ENCODE data around the gene TFF1.
"Not testable (repeated sequence)": the region's sequence is repeated elsewhere in the genome, so short reads cannot be mapped to it uniquely, and the experiment has no call there.

TFF1 gene

GRCh38 chr21:42366292-42367010 is at the start of gene TFF1:
Gene TFF1, minus strand, starts transcription at chr21:42366535. Its CDS starts 40 bp downstream, at chr21:42366495.
- no peak for DNase-seq

GRCh38 chr21:42414928-42415769 is 48.8 kb upstream of the TFF1 start:
- no peak for DNase-seq

DNA sequence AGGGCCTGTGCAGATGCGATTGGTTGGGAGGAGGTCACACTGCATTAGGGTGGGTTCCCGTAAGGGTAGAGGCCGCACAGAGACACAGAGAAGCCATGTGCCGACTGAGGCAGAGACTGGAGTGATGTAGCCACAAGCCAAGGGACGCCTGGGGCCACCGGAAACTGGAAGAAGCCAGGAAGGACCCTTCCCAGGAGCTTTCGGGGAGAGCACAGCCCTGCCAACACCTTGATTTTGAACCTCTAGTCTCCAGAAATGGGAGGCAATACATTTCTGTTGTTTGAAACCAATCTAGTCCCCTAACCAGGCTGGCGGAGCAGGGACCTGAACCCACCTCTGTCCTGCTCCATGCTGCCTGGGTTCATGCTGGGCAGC is 48.2 kb upstream of the TFF1 start:
- DNase-seq, result no peak

DNA sequence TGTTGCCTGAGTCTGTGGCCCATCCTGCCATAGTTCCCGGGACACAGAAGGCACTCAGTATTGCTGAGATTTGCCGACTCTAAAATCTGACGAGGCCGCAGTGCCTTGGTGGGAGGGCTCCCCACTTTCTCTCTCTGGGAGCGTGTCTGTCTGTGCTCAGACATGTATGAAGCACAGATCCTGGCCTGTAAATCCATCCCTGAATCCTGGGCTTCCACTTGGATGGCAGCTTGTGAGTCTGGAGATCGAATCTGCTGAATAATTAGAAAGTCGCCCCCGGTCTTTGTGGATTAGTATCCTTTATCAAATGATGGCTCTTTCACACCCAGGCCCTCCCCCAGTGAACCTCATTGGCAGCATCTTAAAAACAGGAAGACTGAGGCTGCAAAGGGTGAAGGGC is 47.7 kb upstream of the TFF1 start:
- DNase-seq, result no peak

DNA sequence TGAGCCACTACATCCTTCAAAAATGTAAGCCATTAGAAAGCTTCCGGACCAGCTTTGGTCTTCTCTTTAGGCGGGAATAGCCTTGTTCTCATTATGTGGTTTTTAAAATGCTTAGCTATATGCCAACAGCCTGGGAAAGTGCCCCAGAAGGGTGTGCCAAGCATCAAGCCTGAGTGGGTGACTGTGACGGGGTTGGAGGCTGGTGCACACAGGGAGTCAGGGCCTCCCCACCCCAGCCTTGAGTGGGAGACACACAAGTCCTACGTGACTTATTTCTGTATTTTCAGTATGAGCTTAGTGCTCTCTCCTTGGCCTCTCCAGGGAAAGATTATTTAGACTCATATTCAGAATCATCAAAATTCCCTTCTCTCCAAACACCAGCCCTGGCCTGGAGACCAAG is 47.2 kb upstream of the TFF1 start:
- no peak for DNase-seq

DNA sequence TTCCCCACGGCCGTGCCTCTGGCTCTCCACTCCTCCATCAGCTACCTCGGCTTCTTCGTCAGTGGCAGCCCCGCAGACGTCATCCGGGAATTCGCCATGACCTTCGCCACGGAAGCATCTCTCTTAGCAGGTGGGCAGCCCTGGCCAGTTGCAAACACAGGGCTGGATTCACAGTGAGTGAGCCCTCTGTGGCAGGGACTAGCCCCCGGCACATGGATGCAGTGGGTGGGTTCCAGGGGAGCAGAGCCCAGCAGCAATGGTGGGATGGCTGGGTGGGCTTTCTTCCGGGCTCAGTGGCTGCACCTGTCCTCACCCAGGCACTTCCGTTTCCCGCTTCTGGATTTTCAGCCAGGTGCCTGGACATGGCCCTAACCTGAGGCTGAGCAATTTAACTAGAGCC is 46.8 kb upstream of the TFF1 start:
- DNase-seq, result no peak

- no peak for DNase-seq
Observed at GRCh38 chr21:42412636-42412933, 46.2 kb upstream of the TFF1 start.

DNA sequence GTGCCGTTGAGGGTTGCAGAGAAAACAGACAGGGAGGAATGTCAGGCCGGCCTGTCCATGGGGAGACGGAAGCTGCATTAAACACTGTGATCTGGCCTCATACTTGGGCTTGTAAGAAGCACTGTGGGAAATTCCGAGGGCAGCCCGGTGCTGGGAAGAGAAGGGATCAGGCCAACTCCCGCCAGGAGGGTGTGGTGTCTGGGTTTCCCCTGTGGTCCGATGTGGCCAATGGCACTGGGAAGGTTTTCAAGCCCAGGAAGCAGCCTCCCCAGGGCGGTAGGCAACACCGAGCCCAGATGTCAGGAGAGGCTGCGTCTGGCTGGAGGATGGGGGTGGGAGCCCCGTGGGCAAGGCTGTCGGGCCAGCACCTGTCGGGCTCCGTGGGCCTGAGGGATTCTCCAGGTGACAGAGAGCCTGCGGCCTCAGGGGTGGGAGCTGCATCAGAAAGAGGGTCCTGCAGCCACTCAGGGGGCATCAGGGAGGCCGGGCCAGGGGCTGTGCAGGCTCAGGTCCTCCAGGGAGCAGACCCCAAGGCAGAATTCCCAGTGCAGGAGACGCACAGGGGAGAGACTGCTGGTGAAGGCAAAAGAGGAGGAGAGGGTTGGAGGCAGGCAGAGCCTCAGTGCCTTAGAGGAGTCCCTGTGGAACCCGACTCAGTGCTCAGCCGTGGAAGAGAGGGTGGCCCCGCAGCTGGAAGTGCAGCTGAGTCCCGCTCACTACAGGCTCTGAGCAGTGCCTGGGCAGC is 45.7 kb upstream of the TFF1 start:
- no peak for DNase-seq

GRCh38 chr21:42411197-42411869 is 45.0 kb upstream of the TFF1 start:
- DNase-seq, result no peak

- DNase-seq, result no peak
Observed at GRCh38 chr21:42409366-42409765, 43.0 kb upstream of the TFF1 start.

GRCh38 chr21:42408718-42409117 is 42.4 kb upstream of the TFF1 start:
- DNase-seq, result not testable (repeated sequence)

- DNase-seq, result no peak
Observed at GRCh38 chr21:42407476-42407875, 41.1 kb upstream of the TFF1 start.

- DNase-seq, result no peak
Observed at GRCh38 chr21:42406866-42407265, 40.5 kb upstream of the TFF1 start.

- no peak for DNase-seq
Observed at GRCh38 chr21:42406201-42406621, 39.9 kb upstream of the TFF1 start.

- DNase-seq, result no peak
Observed at GRCh38 chr21:42405064-42406013, 39.0 kb upstream of the TFF1 start.

- no peak for DNase-seq
Observed at GRCh38 chr21:42404539-42404938, 38.2 kb upstream of the TFF1 start.

DNA sequence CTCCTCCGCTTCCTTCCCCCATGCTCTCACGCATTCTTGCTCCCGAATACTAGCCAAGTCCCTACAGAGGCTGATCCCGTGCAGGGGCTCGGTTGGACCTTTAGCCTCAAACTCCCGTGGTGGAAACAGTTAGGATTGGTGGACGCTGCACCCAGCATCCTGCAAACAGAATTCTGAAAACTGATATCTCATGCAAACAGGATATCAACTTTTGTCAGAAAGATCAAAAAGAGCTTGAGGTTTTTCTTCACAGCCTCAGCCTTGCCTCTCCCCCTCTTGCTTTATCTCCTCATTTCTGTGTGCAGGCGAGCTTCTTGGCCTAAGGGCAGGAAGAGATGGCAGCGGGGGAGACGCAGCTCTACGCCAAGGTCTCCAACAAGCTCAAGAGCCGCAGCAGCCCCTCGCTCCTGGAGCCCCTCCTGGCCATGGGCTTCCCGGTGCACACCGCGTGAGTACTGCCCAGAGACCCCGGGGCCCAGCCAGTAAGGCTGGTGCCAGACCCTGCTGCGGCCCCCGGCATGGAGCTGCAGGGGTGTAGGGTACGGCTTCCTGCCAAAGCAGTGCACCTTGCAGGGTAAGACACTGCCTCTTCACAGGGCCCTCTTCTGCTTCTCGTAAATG is 37.4 kb upstream of the TFF1 start, which contains the start of gene UBASH3A:
Gene UBASH3A (plus strand): TSS at position 292 of the 621 bp plus-strand sequence. CDS start 44 bp downstream, at position 336.
- DNase-seq, result no peak

DNA sequence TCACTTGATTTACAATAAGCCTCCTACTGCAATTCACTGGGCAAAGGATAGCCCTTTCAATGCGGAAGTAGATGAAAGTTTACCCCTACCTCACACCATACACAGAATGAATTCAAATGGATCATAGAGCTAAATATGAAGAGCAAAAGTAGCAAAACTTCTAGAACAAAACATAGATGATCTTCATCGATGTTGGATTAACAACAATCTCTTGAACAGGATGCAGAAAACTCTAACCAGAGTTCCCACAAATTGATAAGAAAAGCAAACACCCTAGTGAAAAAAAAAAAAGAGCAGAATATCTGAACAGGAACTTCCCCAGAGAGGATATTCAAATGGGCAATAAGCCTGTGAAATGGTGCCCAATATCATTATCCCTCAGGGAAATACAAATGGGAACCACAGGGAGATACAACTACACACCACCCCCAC is 35.5 kb upstream of the TFF1 start:
- DNase-seq, result no peak

DNA sequence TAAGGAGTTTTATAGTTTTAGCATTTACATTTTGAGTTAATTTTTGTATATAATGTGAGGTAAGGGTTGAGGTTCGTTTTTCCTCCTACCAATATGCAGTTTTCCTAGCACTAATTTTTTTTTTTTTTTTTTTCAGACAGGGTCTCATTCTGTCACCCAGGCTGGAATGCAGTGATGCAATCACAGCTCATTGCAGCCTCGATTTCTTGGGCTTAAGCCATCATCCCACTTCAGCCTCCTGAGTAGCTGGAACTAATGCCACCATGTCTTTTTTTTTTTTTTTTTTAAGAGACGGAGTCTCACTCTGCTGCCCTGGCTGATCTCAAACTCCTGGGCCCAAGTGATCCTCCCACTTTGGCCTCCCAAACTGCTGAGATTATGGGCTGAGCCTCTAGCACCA is 34.8 kb upstream of the TFF1 start:
- no peak for DNase-seq

GRCh38 chr21:42400525-42400924 is 34.2 kb upstream of the TFF1 start:
- no peak for DNase-seq

GRCh38 chr21:42398436-42399028 is 32.2 kb upstream of the TFF1 start:
- no peak for DNase-seq

All from NCI-H2227 treated with DMSO at 0.1 percent for 48 hours (cell line).